Liver (tissue), 9 donors: ENCODE data around the gene EMP2. TPM values are rescaled to one million over a fixed set of nuclear protein-coding genes. Genes with fewer than 3 reads are reported as not detected.
"Not testable (repeated sequence)": the region's sequence is repeated elsewhere in the genome, so short reads cannot be mapped to it uniquely, and the experiment has no call there.

ENCODE experiments used
- DNase-seq: peaks from one replicate; pipeline ENCODE4 v3.0.0-alpha.2; 2017; ENCODE audit warnings: low spot score
- H3K27ac ChIP-seq, 2 donors: one replicate each; pipeline ENCODE4 v1.7.0; 2013; ENCODE audit warnings: inconsistent platforms in 2 of 2, low read length in 2 of 2, control low read depth in 1 of 2, low read depth in 1 of 2, mild to moderate bottlenecking in 1 of 2
- H3K27me3 ChIP-seq, 4 donors: one replicate each; pipeline versions ENCODE4 v1.6.1 to v1.7.0; 2013; ENCODE audit warnings: low read length in 3 of 4, inconsistent platforms in 1 of 4, mild to moderate bottlenecking in 1 of 4, moderate library complexity in 1 of 4; ENCODE audit not compliant: control insufficient read depth in 4 of 4, insufficient read depth in 4 of 4
- H3K36me3 ChIP-seq, 4 donors: one replicate each; pipeline versions ENCODE4 v1.6.1 to v1.7.0; 2013; ENCODE audit warnings: low read length in 3 of 4, mild to moderate bottlenecking in 3 of 4, low read depth in 1 of 4, moderate library complexity in 1 of 4; ENCODE audit not compliant: control insufficient read depth in 4 of 4, insufficient read depth in 3 of 4
- H3K4me1 ChIP-seq, 4 donors: one replicate each; pipeline versions ENCODE4 v1.6.1 to v1.7.0; 2013; ENCODE audit warnings: low read length in 3 of 4, mild to moderate bottlenecking in 3 of 4, moderate library complexity in 1 of 4; ENCODE audit not compliant: control insufficient read depth in 4 of 4, insufficient read depth in 4 of 4
- H3K4me3 ChIP-seq, 3 donors: one replicate each; pipeline versions ENCODE4 v1.6.1 to v1.7.0; 2013; ENCODE audit warnings: low read length in 3 of 3, control low read depth in 1 of 3, low read depth in 1 of 3, mild to moderate bottlenecking in 1 of 3
- H3K9ac ChIP-seq, 2 donors: one replicate each; pipeline ENCODE4 v1.7.0; 2013; ENCODE audit warnings: low read length in 2 of 2, mild to moderate bottlenecking in 2 of 2, moderate library complexity in 2 of 2, control low read depth in 1 of 2, low read depth in 1 of 2
- H3K9me3 ChIP-seq, 4 donors: one replicate each; pipeline versions ENCODE4 v1.6.1 to v1.7.0; 2013; ENCODE audit warnings: low read length in 3 of 4; ENCODE audit not compliant: control insufficient read depth in 4 of 4
- EGR1 ChIP-seq, 2 donors: IDR thresholded peaks; 2 replicates each; pipeline ENCODE4 v1.6.1; 2016 to 2018; ENCODE audit warnings: antibody characterized with exemption in 2 of 2, low read depth in 2 of 2
- FOXA1 ChIP-seq: IDR thresholded peaks from 2 replicates; pipeline ENCODE4 v1.6.1; 2016; ENCODE audit warnings: antibody characterized with exemption
- FOXA2 ChIP-seq: IDR thresholded peaks from 2 replicates; pipeline ENCODE4 v1.6.1; 2016; ENCODE audit warnings: antibody characterized with exemption
- GABPA ChIP-seq, 2 donors: IDR thresholded peaks in 1 of 2; conservative IDR thresholded peaks in 1 of 2; 2 replicates each; pipeline ENCODE4 v1.6.1; 2016; ENCODE audit warnings: antibody characterized with exemption in 2 of 2, mild to moderate bottlenecking in 1 of 2, moderate library complexity in 1 of 2
- HNF4A ChIP-seq, 2 donors: conservative IDR thresholded peaks; 2 replicates each; pipeline ENCODE4 v1.6.1; 2016; ENCODE audit warnings: antibody characterized with exemption in 2 of 2, mild to moderate bottlenecking in 2 of 2
- HNF4G ChIP-seq: IDR thresholded peaks from 2 replicates; pipeline ENCODE4 v1.6.1; 2016; ENCODE audit warnings: antibody characterized with exemption
- JUND ChIP-seq, 2 donors: IDR thresholded peaks; 2 replicates each; pipeline ENCODE4 v1.6.1; 2016; ENCODE audit warnings: antibody characterized with exemption in 2 of 2
- MAX ChIP-seq: IDR thresholded peaks from 2 replicates; pipeline ENCODE4 v1.6.1; 2016; ENCODE audit warnings: antibody characterized with exemption
- NR2F2 ChIP-seq: IDR thresholded peaks from 2 replicates; pipeline ENCODE4 v1.6.1; 2016; ENCODE audit warnings: antibody characterized with exemption
- RAD21 ChIP-seq, 2 donors: IDR thresholded peaks; 2 replicates each; pipeline ENCODE4 v1.6.1; 2016; ENCODE audit warnings: antibody characterized with exemption in 2 of 2, mild to moderate bottlenecking in 2 of 2
- REST ChIP-seq: IDR thresholded peaks from 2 replicates; pipeline ENCODE4 v1.6.1; 2016; ENCODE audit warnings: antibody characterized with exemption, mild to moderate bottlenecking
- RXRA ChIP-seq, 2 donors: IDR thresholded peaks; 2 replicates each; pipeline ENCODE4 v1.6.1; 2017 to 2018; ENCODE audit warnings: antibody characterized with exemption in 2 of 2, mild to moderate bottlenecking in 1 of 2
- SP1 ChIP-seq: IDR thresholded peaks from 2 replicates; pipeline ENCODE4 v1.6.1; 2018; ENCODE audit warnings: antibody characterized with exemption, mild to moderate bottlenecking
- TAF1 ChIP-seq: conservative IDR thresholded peaks from 2 replicates; pipeline ENCODE4 v1.6.1; 2016; ENCODE audit warnings: antibody characterized with exemption, mild to moderate bottlenecking
- YY1 ChIP-seq: IDR thresholded peaks from 2 replicates; pipeline ENCODE4 v1.6.1; 2016; ENCODE audit warnings: antibody characterized with exemption, mild to moderate bottlenecking
- ZBTB33 ChIP-seq: IDR thresholded peaks from 2 replicates; pipeline ENCODE4 v1.6.1; 2016; ENCODE audit warnings: antibody characterized with exemption
- WGBS: extraction: QIAGEN DNeasy Blood & Tissue Kit; methylation state at CpG from one replicate; pipeline ENCODE4 v1.1.7; 2013; 5-methylcytosine and 5-hydroxymethylcytosine counted together
- polyA plus RNA-seq, 2 donors: library from polyadenylated mRNA; stranded (reverse) in 1 of 2; unstranded in 1 of 2; fragments of 200-250 nt in 1 of 2; fragments of >200 nt in 1 of 2; fragmentation: Nextera tagmentation in 1 of 2; extraction: Ambion mirVana in 1 of 2; gene quantifications; one replicate each; pipeline versions ENCODE4 v1.2.1 to v1.2.3, GENCODE V29; 2013 to 2015
- total RNA-seq, 2 donors: library from RNA; depleted of rRNA; stranded (reverse); fragments of >200 nt; gene quantifications; one replicate each; pipeline ENCODE4 v1.2.3, GENCODE V29; 2014
- TF ChIP-seq, protein P1 (sequence below): fragments of 150-350 bp; IDR thresholded peaks from 2 replicates; pipeline ENCODE4 v1.5.1; 2017; ENCODE audit warnings: improper control_type of control experiment, low read depth, low read length; ENCODE audit not compliant: missing input control
- donor health status: healthy.
- donor health status: healthy.
- donor health status: healthy.
- donor health status: healthy.
- donor health status: healthy.

The EMP2 gene
- total and polyA plus RNA-seq, 4 donors = 6.2 to 138 (median 66.7) TPM

GRCh38 chr16:10509534-10510025 lies 70.8 kb downstream of the EMP2 start (continued):
- TF ChIP-seq, protein P1, sequence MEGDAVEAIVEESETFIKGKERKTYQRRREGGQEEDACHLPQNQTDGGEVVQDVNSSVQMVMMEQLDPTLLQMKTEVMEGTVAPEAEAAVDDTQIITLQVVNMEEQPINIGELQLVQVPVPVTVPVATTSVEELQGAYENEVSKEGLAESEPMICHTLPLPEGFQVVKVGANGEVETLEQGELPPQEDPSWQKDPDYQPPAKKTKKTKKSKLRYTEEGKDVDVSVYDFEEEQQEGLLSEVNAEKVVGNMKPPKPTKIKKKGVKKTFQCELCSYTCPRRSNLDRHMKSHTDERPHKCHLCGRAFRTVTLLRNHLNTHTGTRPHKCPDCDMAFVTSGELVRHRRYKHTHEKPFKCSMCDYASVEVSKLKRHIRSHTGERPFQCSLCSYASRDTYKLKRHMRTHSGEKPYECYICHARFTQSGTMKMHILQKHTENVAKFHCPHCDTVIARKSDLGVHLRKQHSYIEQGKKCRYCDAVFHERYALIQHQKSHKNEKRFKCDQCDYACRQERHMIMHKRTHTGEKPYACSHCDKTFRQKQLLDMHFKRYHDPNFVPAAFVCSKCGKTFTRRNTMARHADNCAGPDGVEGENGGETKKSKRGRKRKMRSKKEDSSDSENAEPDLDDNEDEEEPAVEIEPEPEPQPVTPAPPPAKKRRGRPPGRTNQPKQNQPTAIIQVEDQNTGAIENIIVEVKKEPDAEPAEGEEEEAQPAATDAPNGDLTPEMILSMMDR = peak; percentile 96
- TF ChIP-seq EGR1 (IDR thresholded peaks at IDR 0.05; ENCODE audit: low read depth in 2 of 2) = peak in 1 of 2 donors; percentile 48
- TF ChIP-seq TAF1 = no peak
- peak; percentile 91 for TF ChIP-seq MAX
- peak; percentile 87 for TF ChIP-seq HNF4G
- TF ChIP-seq FOXA1 = peak; percentile 93

- not testable (repeated sequence) for DNase-seq, H3K27ac ChIP-seq, H3K9ac ChIP-seq, H3K4me3 ChIP-seq, H3K9me3 ChIP-seq, H3K4me1 ChIP-seq, H3K36me3 ChIP-seq, H3K27me3 ChIP-seq
- WGBS = 81% methylated on average over 3 of the region's 3 CpGs
Measured at GRCh38 chr16:10505286-10505685, 75.1 kb downstream of the EMP2 start.

DNA sequence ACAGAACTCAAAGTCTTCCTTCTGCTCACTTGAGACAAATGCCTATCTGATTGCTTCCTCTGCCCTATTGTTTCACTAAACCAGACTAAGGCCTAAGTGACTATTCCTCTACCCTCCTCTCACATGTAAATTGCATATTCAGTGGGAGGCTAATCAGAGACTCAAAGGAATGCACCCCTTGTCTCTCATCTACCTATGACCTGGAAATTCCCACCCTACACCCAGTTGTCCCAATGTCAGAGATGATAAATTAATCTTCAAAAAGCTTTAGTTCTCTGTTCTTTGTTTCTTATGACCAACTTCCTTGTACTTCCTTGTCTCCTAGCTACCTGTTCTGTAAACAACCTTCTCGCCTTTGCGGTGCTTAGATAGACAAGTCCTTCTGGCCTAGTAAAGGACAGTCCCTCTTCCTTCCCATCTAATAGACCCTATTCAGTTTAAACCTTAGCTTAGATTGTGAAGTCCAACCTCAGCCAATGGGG lies 76.0 kb downstream of the EMP2 start:
- H3K4me1 ChIP-seq = peaks cover 0 to 8% (median 3%) of the 10 kb centered on the region in 4 donors
- H3K36me3 ChIP-seq = peaks cover 0 to 4% (median 0%) of the 10 kb centered on the region in 4 donors
- no peak overlapping the region for H3K9ac ChIP-seq
- TF ChIP-seq NR2F2 (no peak), RAD21 (IDR thresholded peaks at IDR 0.05) (no peak), TAF1 (no peak), FOXA1 (no peak), ZBTB33 (no peak), JUND (IDR thresholded peaks at IDR 0.05) (no peak), GABPA (IDR thresholded peaks at IDR 0.05 in 1 of 2, conservative IDR thresholded peaks at IDR 0.05 in 1 of 2) (no peak), HNF4A (conservative IDR thresholded peaks at IDR 0.05) (no peak), SP1 (no peak), MAX (no peak), YY1 (no peak), REST (no peak), RXRA (IDR thresholded peaks at IDR 0.05) (no peak), HNF4G (no peak), FOXA2 (no peak)
- H3K9me3 ChIP-seq = no peaks in the 10 kb centered on the region
- WGBS = 82% methylated on average over 2 of the region's 2 CpGs
- no peak overlapping the region for H3K4me3 ChIP-seq
- H3K27me3 ChIP-seq = no peaks in the 10 kb centered on the region
- H3K27ac ChIP-seq = no peak overlapping the region
- DNase-seq = no peak
